ENCODE results near the gene KSR2. TPM values are rescaled to one million over a fixed set of nuclear protein-coding genes. Genes with fewer than 3 reads are reported as not detected.
"Not testable (repeated sequence)": the region's sequence is repeated elsewhere in the genome, so short reads cannot be mapped to it uniquely, and the experiment has no call there.

The KSR2 gene
- total RNA-seq, 1 donor from 2014 or later, result 0.69 TPM

GRCh38 chr12:117807355-117807754 is 161.4 kb downstream of the KSR2 start:
- Mint-ChIP-seq H3K4me3 (no peak overlapping the region), H3K36me3 (no peaks in the 10 kb centered on the region), H3K27me3 (ENCODE audit: low read depth) (peaks cover 26% of the 10 kb centered on the region), H3K4me1 (peaks cover 3% of the 10 kb centered on the region), H3K27ac (no peak overlapping the region), H3K9me3 (no peaks in the 10 kb centered on the region)
- no peak for DNase-seq (ENCODE audit: low spot score in 2 of 2, unreplicated experiment in 2 of 2)
- TF ChIP-seq CTCF (IDR thresholded peaks at IDR 0.05; ENCODE audit: unreplicated experiment), result no peak

DNA sequence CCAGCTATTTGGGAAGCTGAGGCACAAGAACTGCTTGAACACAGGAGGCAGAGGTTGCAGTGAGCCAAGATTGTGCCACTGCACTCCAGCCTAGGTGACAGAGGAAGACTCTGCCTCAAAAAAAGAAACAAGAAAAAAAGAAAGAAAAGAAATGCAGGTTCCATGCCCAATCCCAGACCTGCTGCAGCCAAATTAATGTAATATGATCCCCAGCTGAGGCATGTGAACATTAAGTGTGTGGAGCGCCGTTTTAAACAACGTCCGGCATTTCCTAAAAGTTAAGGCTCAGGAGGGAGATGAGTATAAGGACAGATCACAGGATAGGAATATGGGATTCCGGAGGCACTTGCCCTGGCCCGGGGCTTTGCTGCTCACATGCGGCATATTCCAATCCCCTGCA is 162.9 kb downstream of the KSR2 start:
- DNase-seq (ENCODE audit: low spot score in 2 of 2, unreplicated experiment in 2 of 2), result no peak
- no peak for TF ChIP-seq CTCF (IDR thresholded peaks at IDR 0.05; ENCODE audit: unreplicated experiment)
- H3K4me3 Mint-ChIP-seq, result no peak overlapping the region
- no peaks in the 10 kb centered on the region for H3K9me3 Mint-ChIP-seq
- peaks cover 3% of the 10 kb centered on the region for H3K4me1 Mint-ChIP-seq
- H3K27ac Mint-ChIP-seq, result no peak overlapping the region
- H3K36me3 Mint-ChIP-seq, result no peaks in the 10 kb centered on the region
- peaks cover 25% of the 10 kb centered on the region for H3K27me3 Mint-ChIP-seq (ENCODE audit: low read depth)

GRCh38 chr12:117803001-117803400 is 165.8 kb downstream of the KSR2 start:
- TF ChIP-seq CTCF (IDR thresholded peaks at IDR 0.05; ENCODE audit: unreplicated experiment), result no peak
- no peak overlapping the region for H3K4me3 Mint-ChIP-seq
- no peaks in the 10 kb centered on the region for H3K9me3 Mint-ChIP-seq

GRCh38 chr12:117800711-117801110 is 168.1 kb downstream of the KSR2 start:
- not testable (repeated sequence) for DNase-seq (ENCODE audit: low spot score in 2 of 2, unreplicated experiment in 2 of 2); H3K9me3 Mint-ChIP-seq; H3K4me3 Mint-ChIP-seq; H3K27ac Mint-ChIP-seq; H3K36me3 Mint-ChIP-seq; H3K4me1 Mint-ChIP-seq; H3K27me3 Mint-ChIP-seq (ENCODE audit: low read depth)

More at GRCh38 chr12:117803001-117803400, 165.8 kb downstream of the KSR2 start:
- Mint-ChIP-seq H3K27me3 (ENCODE audit: low read depth) (peaks cover 15% of the 10 kb centered on the region), H3K4me1 (peaks cover 3% of the 10 kb centered on the region), H3K36me3 (no peaks in the 10 kb centered on the region), H3K27ac (no peak overlapping the region)
- DNase-seq (ENCODE audit: low spot score in 2 of 2, unreplicated experiment in 2 of 2), result no peak

DNA sequence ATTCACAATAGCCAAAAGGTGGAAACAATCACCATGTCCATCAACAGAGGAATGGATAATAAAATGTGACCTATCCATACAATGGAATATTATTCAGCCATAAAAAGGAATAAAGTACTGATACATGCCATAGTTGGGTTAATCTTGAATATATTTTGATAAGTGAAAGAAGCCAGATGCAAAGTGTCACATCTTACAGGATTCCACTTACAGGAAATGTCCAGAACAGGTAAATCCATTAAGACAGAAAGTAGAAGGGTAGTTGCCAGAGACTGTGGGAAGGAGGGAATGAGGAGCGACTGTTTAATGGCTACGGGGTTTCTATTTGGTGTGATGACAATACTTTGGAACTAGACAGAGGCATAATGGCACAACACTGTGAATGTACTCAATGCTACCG is 171.6 kb downstream of the KSR2 start:
- H3K4me1 Mint-ChIP-seq, result no peaks in the 10 kb centered on the region
- no peaks in the 10 kb centered on the region for H3K36me3 Mint-ChIP-seq
- H3K27ac Mint-ChIP-seq, result no peak overlapping the region
- H3K27me3 Mint-ChIP-seq (ENCODE audit: low read depth), result peaks cover 3% of the 10 kb centered on the region
- peaks cover 3% of the 10 kb centered on the region for H3K9me3 Mint-ChIP-seq
- no peak overlapping the region for H3K4me3 Mint-ChIP-seq
- DNase-seq (ENCODE audit: low spot score in 2 of 2, unreplicated experiment in 2 of 2), result no peak
- no peak for TF ChIP-seq CTCF (IDR thresholded peaks at IDR 0.05; ENCODE audit: unreplicated experiment)

- DNase-seq (ENCODE audit: low spot score in 2 of 2, unreplicated experiment in 2 of 2), result no peak
- Mint-ChIP-seq H3K4me3 (no peak overlapping the region), H3K27ac (no peak overlapping the region), H3K4me1 (no peaks in the 10 kb centered on the region), H3K36me3 (no peaks in the 10 kb centered on the region), H3K9me3 (peaks cover 3% of the 10 kb centered on the region), H3K27me3 (ENCODE audit: low read depth) (peaks cover 24% of the 10 kb centered on the region)
- TF ChIP-seq CTCF (IDR thresholded peaks at IDR 0.05; ENCODE audit: unreplicated experiment), result no peak
Observed at GRCh38 chr12:117792877-117793424, 175.8 kb downstream of the KSR2 start.
